Naive thymus-derived CD4-positive, alpha-beta T cell (primary cell): Measurements from ENCODE around the gene SCAF11. TPM values are rescaled to one million over a fixed set of nuclear protein-coding genes. Genes with fewer than 3 reads are reported as not detected.
A peak's percentile ranks its signal among the peaks of the same experiment; 100 is the strongest.
"Not testable (repeated sequence)": the region's sequence is repeated elsewhere in the genome, so short reads cannot be mapped to it uniquely, and the experiment has no call there.

ENCODE experiments used
- ATAC-seq: fragments of 150-1000 bp; cut with Tn5 transposase; 2 replicates; pipeline ENCODE4 v1.10.0; 2021; ENCODE audit warnings: mild to moderate bottlenecking, moderate library complexity
- CTCF ChIA-PET: fragments of 350-600 bp; sonication (Branson Sonifier 250); formaldehyde crosslinking; loops from one replicate; lab custom pipeline; 2021; ENCODE audit warnings: antibody characterized with exemption; lab: Charles Lee
- POLR2A ChIA-PET: fragments of 350-600 bp; sonication (Branson Sonifier 250); formaldehyde crosslinking; loops from one replicate; lab custom pipeline; 2021; ENCODE audit warnings: antibody characterized with exemption, inconsistent platforms; lab: Charles Lee
- DNase-seq, 9 donors: peaks; one replicate each; pipeline versions ENCODE4 v3.0.0 to v3.0.0-alpha.2; 2020 to 2022; ENCODE audit warnings: mixed read lengths in 1 of 9
- H3K27ac ChIP-seq: one replicate; pipeline ENCODE4 v1.7.0; 2013; ENCODE audit warnings: mild to moderate bottlenecking, low read depth, low read length, moderate library complexity
- H3K27me3 ChIP-seq, 2 donors: one replicate each; pipeline ENCODE4 v1.7.0; 2013; ENCODE audit warnings: low read length in 2 of 2, mild to moderate bottlenecking in 2 of 2, moderate library complexity in 2 of 2; ENCODE audit not compliant: control insufficient read depth in 2 of 2, insufficient read depth in 2 of 2
- H3K36me3 ChIP-seq, 3 experiments: 1 replicate in 2 of 3; 2 replicates in 1 of 3; pipeline ENCODE4 v1.7.0; 2013; ENCODE audit warnings: low read length in 3 of 3, mild to moderate bottlenecking in 3 of 3, moderate library complexity in 1 of 3; ENCODE audit not compliant: insufficient read depth in 3 of 3, control insufficient read depth in 2 of 3
- H3K4me1 ChIP-seq, 2 donors: one replicate each; pipeline ENCODE4 v1.7.0; 2013; ENCODE audit warnings: low read length in 2 of 2, mild to moderate bottlenecking in 2 of 2, moderate library complexity in 1 of 2; ENCODE audit not compliant: control insufficient read depth in 2 of 2, insufficient read depth in 2 of 2
- H3K4me3 ChIP-seq: 2 replicates; pipeline ENCODE4 v1.7.0; 2013; ENCODE audit warnings: mild to moderate bottlenecking, low read length
- H3K9me3 ChIP-seq, 3 experiments: 1 replicate in 2 of 3; 2 replicates in 1 of 3; pipeline ENCODE4 v1.7.0; 2013; ENCODE audit warnings: low read length in 3 of 3; ENCODE audit not compliant: control insufficient read depth in 2 of 3
- H3K27ac Mint-ChIP-seq, 9 donors: one replicate each; pipeline ENCODE4 v1.8.0; 2020 to 2022; ENCODE audit warnings: mixed read lengths in 9 of 9, mild to moderate bottlenecking in 8 of 9, moderate library complexity in 5 of 9, inconsistent platforms in 2 of 9
- H3K27me3 Mint-ChIP-seq, 5 donors: one replicate each; pipeline ENCODE4 v1.8.0; 2021 to 2022; ENCODE audit warnings: mixed read lengths in 5 of 5, mild to moderate bottlenecking in 1 of 5
- H3K36me3 Mint-ChIP-seq, 5 donors: one replicate each; pipeline ENCODE4 v1.8.0; 2020 to 2022; ENCODE audit warnings: mixed read lengths in 5 of 5, mild to moderate bottlenecking in 3 of 5, inconsistent platforms in 1 of 5
- H3K4me1 Mint-ChIP-seq, 7 donors: one replicate each; pipeline ENCODE4 v1.8.0; 2020 to 2022; ENCODE audit warnings: mixed read lengths in 7 of 7, mild to moderate bottlenecking in 3 of 7, inconsistent platforms in 1 of 7
- H3K4me3 Mint-ChIP-seq, 10 donors: one replicate each; pipeline ENCODE4 v1.8.0; 2020 to 2022; ENCODE audit warnings: mild to moderate bottlenecking in 10 of 10, mixed read lengths in 10 of 10, moderate library complexity in 6 of 10, inconsistent platforms in 2 of 10
- H3K9me3 Mint-ChIP-seq, 11 donors: one replicate each; pipeline ENCODE4 v1.8.0; 2020 to 2022; ENCODE audit warnings: mixed read lengths in 11 of 11, mild to moderate bottlenecking in 4 of 11, inconsistent platforms in 1 of 11, moderate library complexity in 1 of 11
- intact Hi-C, 2 donors: fragments of 100-400 bp; cut with micrococcal nuclease; formaldehyde crosslinking; loops; one replicate each; pipeline ENCODE4 v1.15.1; 2023
- polyA plus RNA-seq, 2 donors: library from polyadenylated mRNA; unstranded; fragments of 300-500 nt; fragmentation: Illumina TruSeq; gene quantifications; one replicate each; pipeline ENCODE4 v1.2.3, GENCODE V29; 2021
- total RNA-seq, 6 experiments: library from RNA in 5 of 6; stranded (reverse) in 5 of 6; gene quantifications; 1 replicate in 5 of 6; 2 replicates in 1 of 6; pipeline ENCODE4 v1.2.3 and lab custom pipeline; 2021 to 2026

Gene SCAF11
- total RNA-seq, result 100 to 1,000 TPM; 144 to 194 (median 165) TPM
- polyA plus RNA-seq, result 100 to 1,000 TPM in 1 of 2 donors, 10 to 100 TPM in 1; 96.9 to 105 TPM
- total RNA-seq (lab: John Stamatoyannopoulos, UW), result 240 reads per million, percentile 94 among the genes with 10 or more reads in this experiment

- Histone ChIP-seq H3K4me1 (peaks cover 21 to 35% of the 10 kb centered on the region in 2 donors), H3K36me3 (peaks cover 0 to 7% (median 0%) of the 10 kb centered on the region in 3 experiments), H3K27me3 (no peaks in the 10 kb centered on the region), H3K9me3 (no peaks in the 10 kb centered on the region), H3K27ac (peak within 1 kb of the TSS; percentile 97), H3K4me3 (peak within 1 kb of the TSS; percentile 94)
- intact Hi-C loops, result loop anchor here (1.0 to 10.0 kb wide), 29 partner anchors 15 to 1973 kb away; partner anchors contain the start of genes ANO6 (in 1 of the 2), HDAC7 (in 1 of the 2), RPAP3 (in 1 of the 2) and SLC38A1 (in 1 of the 2)
- ChIA-PET CTCF (interaction anchor here (0.5 to 1.4 kb wide), 8 partner anchors 12 to 1717 kb away, joined by 3 to 7 read pairs (median 3); no protein-coding TSS in a partner anchor), POLR2A (interaction anchor here (0.6 to 5.0 kb wide), 12 partner anchors 12 to 1514 kb away, joined by 3 to 48 read pairs (median 4); partner anchors contain the start of genes ARID2 and SLC38A1)
- Mint-ChIP-seq H3K4me3 (peak within 1 kb of the TSS; percentile 91 to 99 (median 96)), H3K36me3 (peaks cover 3 to 21% (median 16%) of the 10 kb centered on the region in 5 donors), H3K4me1 (peaks cover 36 to 53% (median 47%) of the 10 kb centered on the region in 7 donors), H3K27me3 (peaks cover 0 to 15% (median 0%) of the 10 kb centered on the region in 5 donors), H3K9me3 (peaks cover 0 to 5% (median 0%) of the 10 kb centered on the region in 11 donors), H3K27ac (peak within 1 kb of the TSS; percentile 99 to 100 (median 100))
- DNase-seq (peak; percentile 100), ATAC-seq (peak; percentile 92)
Measured at GRCh38 chr12:45990468-45991283, at the start of gene SCAF11. TSS of gene SCAF11 (minus strand) at chr12:45990574. CDS start at chr12:45964167, 26,407 bp downstream.

GRCh38 chr12:46037066-46037465 lies 46.7 kb upstream of the SCAF11 start:
- DNase-seq, ATAC-seq, intact Hi-C loops, H3K36me3 ChIP-seq, POLR2A ChIA-PET, H3K9me3 ChIP-seq, CTCF ChIA-PET, H3K4me1 ChIP-seq, H3K27ac ChIP-seq, H3K27ac Mint-ChIP-seq, H3K4me3 Mint-ChIP-seq, H3K4me3 ChIP-seq, H3K36me3 Mint-ChIP-seq, H3K4me1 Mint-ChIP-seq, H3K27me3 ChIP-seq: not testable (repeated sequence)
- Mint-ChIP-seq H3K27me3 (peaks cover 3 to 21% (median 12%) of the 10 kb centered on the region in 5 donors), H3K9me3 (peaks cover 0 to 22% (median 8%) of the 10 kb centered on the region in 11 donors)

GRCh38 chr12:46027172-46027571 lies 36.8 kb upstream of the SCAF11 start:
- Histone ChIP-seq H3K36me3 (no peaks in the 10 kb centered on the region), H3K27me3 (no peaks in the 10 kb centered on the region), H3K4me1 (no peaks in the 10 kb centered on the region), H3K9me3 (peaks cover 0 to 38% (median 3%) of the 10 kb centered on the region in 3 experiments), H3K4me3 (no peak overlapping the region), H3K27ac (no peak overlapping the region)
- H3K4me3 Mint-ChIP-seq, result no peak overlapping the region
- peaks cover 10 to 72% (median 41%) of the 10 kb centered on the region in 11 donors for H3K9me3 Mint-ChIP-seq
- H3K36me3 Mint-ChIP-seq, result peaks cover 0 to 29% (median 5%) of the 10 kb centered on the region in 5 donors
- intact Hi-C loops, result no loop called here
- no peaks in the 10 kb centered on the region for H3K4me1 Mint-ChIP-seq
- no peak overlapping the region for H3K27ac Mint-ChIP-seq
- ATAC-seq (no peak), DNase-seq (no peak)
- CTCF ChIA-PET, result interaction anchor here (0.6 kb wide), 1 partner anchor 98 kb away, joined by 3 read pairs; no protein-coding TSS in a partner anchor
- H3K27me3 Mint-ChIP-seq, result peaks cover 0 to 42% (median 11%) of the 10 kb centered on the region in 5 donors
- POLR2A ChIA-PET, result no interaction called here

GRCh38 chr12:46024099-46024498 lies 33.7 kb upstream of the SCAF11 start:
- ChIA-PET POLR2A (no interaction called here), CTCF (no interaction called here)
- no peak overlapping the region for H3K4me3 Mint-ChIP-seq
- H3K4me1 ChIP-seq, result no peaks in the 10 kb centered on the region
- peaks cover 0 to 39% (median 3%) of the 10 kb centered on the region in 3 experiments for H3K9me3 ChIP-seq
- no peak for DNase-seq
- no peaks in the 10 kb centered on the region for H3K27me3 ChIP-seq
- no peak for ATAC-seq
- no peaks in the 10 kb centered on the region for H3K4me1 Mint-ChIP-seq
- peaks cover 7 to 90% (median 53%) of the 10 kb centered on the region in 11 donors for H3K9me3 Mint-ChIP-seq
- H3K27ac Mint-ChIP-seq, result no peak overlapping the region
- H3K4me3 ChIP-seq, result no peak overlapping the region
- no peak overlapping the region for H3K27ac ChIP-seq
- H3K36me3 Mint-ChIP-seq, result peaks cover 0 to 35% (median 12%) of the 10 kb centered on the region in 5 donors
- intact Hi-C loops, result no loop called here
- no peaks in the 10 kb centered on the region for H3K36me3 ChIP-seq
- peaks cover 0 to 27% (median 8%) of the 10 kb centered on the region in 5 donors for H3K27me3 Mint-ChIP-seq

- Histone ChIP-seq H3K4me3 (no peak overlapping the region), H3K27ac (no peak overlapping the region), H3K27me3 (no peaks in the 10 kb centered on the region), H3K9me3 (peaks cover 0 to 14% (median 0%) of the 10 kb centered on the region in 3 experiments), H3K36me3 (no peaks in the 10 kb centered on the region), H3K4me1 (no peaks in the 10 kb centered on the region)
- Mint-ChIP-seq H3K4me1 (no peaks in the 10 kb centered on the region), H3K27me3 (peaks cover 0 to 24% (median 8%) of the 10 kb centered on the region in 5 donors), H3K4me3 (no peak overlapping the region), H3K9me3 (peaks cover 0 to 63% (median 33%) of the 10 kb centered on the region in 11 donors), H3K36me3 (peaks cover 0 to 26% (median 8%) of the 10 kb centered on the region in 5 donors), H3K27ac (no peak overlapping the region)
- DNase-seq, result no peak
- ChIA-PET POLR2A (no interaction called here), CTCF (no interaction called here)
- intact Hi-C loops, result no loop called here
- no peak for ATAC-seq
Measured at GRCh38 chr12:46020768-46021167, 30.4 kb upstream of the SCAF11 start.

GRCh38 chr12:46018712-46019111 lies 28.3 kb upstream of the SCAF11 start:
- H3K27me3 ChIP-seq, DNase-seq, H3K27ac Mint-ChIP-seq, POLR2A ChIA-PET, H3K4me3 ChIP-seq, H3K4me3 Mint-ChIP-seq, H3K4me1 ChIP-seq, H3K9me3 ChIP-seq, intact Hi-C loops, ATAC-seq, H3K27ac ChIP-seq, H3K36me3 ChIP-seq, H3K4me1 Mint-ChIP-seq: not testable (repeated sequence)
- H3K36me3 Mint-ChIP-seq, result peaks cover 0 to 15% (median 8%) of the 10 kb centered on the region in 5 donors
- H3K9me3 Mint-ChIP-seq, result peaks cover 0 to 42% (median 21%) of the 10 kb centered on the region in 11 donors
- CTCF ChIA-PET, result interaction anchor here (0.9 kb wide), 1 partner anchor 106 kb away, joined by 3 read pairs; no protein-coding TSS in a partner anchor
- H3K27me3 Mint-ChIP-seq, result peaks cover 0 to 22% (median 0%) of the 10 kb centered on the region in 5 donors
